IMR-90 (cell line): ENCODE data around the gene DUS4L. TPM values are rescaled to one million over a fixed set of nuclear protein-coding genes. Genes with fewer than 3 reads are reported as not detected.

Experiments used
- ATAC-seq: fragments of 200-7000 bp; cut with Tn5 transposase; 2 replicates; pipeline ENCODE4 v1.9.1; 2020; ENCODE audit warnings: low read depth, mild to moderate bottlenecking, moderate library complexity
- BruUV-seq: library from RNA; stranded (reverse); fragments of 400-500 nt; replicated peaks from 2 replicates; lab custom pipeline; 2021; lab: Mats Ljungman, UMichigan
- CTCF ChIA-PET: fragments of 300-600 bp; formaldehyde crosslinking; extraction: SDS; loops from one replicate; lab custom pipeline; 2021; ENCODE audit warnings: antibody characterized with exemption; lab: Yijun Ruan, JAX
- POLR2A ChIA-PET: fragments of 300-600 bp; sonication (Branson Sonifier 250); formaldehyde crosslinking; loops from one replicate; lab custom pipeline; 2022; ENCODE audit warnings: antibody characterized with exemption; ENCODE audit not compliant: unreplicated experiment; lab: Charles Lee
- DNase-seq: peaks from one replicate; pipeline ENCODE4 v3.0.0; 2013
- H2AFZ ChIP-seq: replicated peaks from 2 replicates; pipeline ENCODE3; 2013; ENCODE audit warnings: low read length, mild to moderate bottlenecking; ENCODE audit not compliant: poor library complexity
- H2AK5ac ChIP-seq: 2 replicates; pipeline ENCODE4 v1.6.1; 2013; ENCODE audit warnings: low read depth, low read length, inconsistent platforms
- H2AK9ac ChIP-seq: replicated peaks from 2 replicates; pipeline ENCODE3; 2013; ENCODE audit warnings: mild to moderate bottlenecking, low read depth, low read length, moderate library complexity; ENCODE audit not compliant: poor library complexity
- H2BK120ac ChIP-seq: 2 replicates; pipeline ENCODE4 v1.6.1; 2013; ENCODE audit warnings: low read depth, low read length, inconsistent platforms
- H2BK15ac ChIP-seq: 3 replicates; pipeline ENCODE4 v1.6.1; 2013; ENCODE audit warnings: low read depth, low read length, inconsistent platforms
- H2BK20ac ChIP-seq: 2 replicates; pipeline ENCODE4 v1.6.1; 2013; ENCODE audit warnings: low read depth, mild to moderate bottlenecking, inconsistent platforms, low read length, moderate library complexity
- H2BK5ac ChIP-seq: 2 replicates; pipeline ENCODE4 v1.6.1; 2013; ENCODE audit warnings: mild to moderate bottlenecking, low read depth, low read length, inconsistent platforms; ENCODE audit not compliant: poor library complexity, severe bottlenecking
- H3K14ac ChIP-seq: replicated peaks from 2 replicates; pipeline ENCODE4 v1.6.1; 2013; ENCODE audit warnings: low read depth, low read length, inconsistent platforms
- H3K18ac ChIP-seq: 2 replicates; pipeline ENCODE4 v1.6.1; 2013; ENCODE audit warnings: low read depth, low read length, control low read depth
- H3K23ac ChIP-seq: 2 replicates; pipeline ENCODE4 v1.6.1; 2013; ENCODE audit warnings: low read depth, low read length, inconsistent platforms
- H3K27ac ChIP-seq: 2 replicates; pipeline ENCODE4 v1.5.1; 2013; ENCODE audit warnings: mild to moderate bottlenecking, control low read depth, low read length; ENCODE audit not compliant: insufficient read depth
- H3K27me3 ChIP-seq: 2 replicates; pipeline ENCODE4 v1.6.1; 2013; ENCODE audit warnings: low read length; ENCODE audit not compliant: control insufficient read depth, insufficient read depth
- H3K36me3 ChIP-seq: 2 replicates; pipeline ENCODE4 v1.6.1; 2013; ENCODE audit warnings: low read length, mixed read lengths; ENCODE audit not compliant: control insufficient read depth, insufficient read depth
- H3K4ac ChIP-seq: 2 replicates; pipeline ENCODE4 v1.6.1; 2013; ENCODE audit warnings: low read depth, low read length, inconsistent platforms
- H3K4me1 ChIP-seq: 2 replicates; pipeline ENCODE4 v1.6.1; 2013; ENCODE audit warnings: low read length, mixed read lengths; ENCODE audit not compliant: control insufficient read depth, insufficient read depth
- H3K4me2 ChIP-seq: 2 replicates; pipeline ENCODE4 v1.6.1; 2013; ENCODE audit warnings: low read depth, mild to moderate bottlenecking, control low read depth, low read length, moderate library complexity
- H3K4me3 ChIP-seq: 2 replicates; pipeline ENCODE4 v1.5.1; 2013; ENCODE audit warnings: low read depth, mild to moderate bottlenecking, control low read depth, low read length, moderate library complexity; ENCODE audit not compliant: insufficient read depth
- H3K56ac ChIP-seq: 2 replicates; pipeline ENCODE4 v1.6.1; 2013; ENCODE audit warnings: low read length, inconsistent platforms; ENCODE audit not compliant: insufficient read depth; ENCODE audit errors: extremely low read depth
- H3K79me1 ChIP-seq, 2 experiments: 2 replicates each; pipeline ENCODE4 v1.6.1; 2013; ENCODE audit warnings: low read length in 2 of 2, inconsistent platforms in 1 of 2, low read depth in 1 of 2
- H3K9ac ChIP-seq: 2 replicates; pipeline ENCODE4 v1.6.1; 2013; ENCODE audit warnings: low read depth, low read length, control low read depth
- H3K9me1 ChIP-seq: 2 replicates; pipeline ENCODE4 v1.6.1; 2013; ENCODE audit warnings: low read length, inconsistent platforms; ENCODE audit not compliant: insufficient read depth
- H3K9me3 ChIP-seq: 2 replicates; pipeline ENCODE4 v1.6.1; 2013; ENCODE audit warnings: low read length; ENCODE audit not compliant: control insufficient read depth, insufficient read depth
- H4K20me1 ChIP-seq: 2 replicates; pipeline ENCODE4 v1.6.1; 2013; ENCODE audit warnings: low read length, inconsistent platforms; ENCODE audit not compliant: insufficient read depth
- H4K5ac ChIP-seq: 2 replicates; pipeline ENCODE4 v1.6.1; 2013; ENCODE audit warnings: mild to moderate bottlenecking, low read depth, low read length, control low read depth
- H4K8ac ChIP-seq, 2 experiments: 2 replicates each; pipeline ENCODE4 v1.6.1; 2013; ENCODE audit warnings: low read depth in 2 of 2, low read length in 2 of 2, control low read depth in 1 of 2, inconsistent platforms in 1 of 2
- H4K91ac ChIP-seq: 2 replicates; pipeline ENCODE4 v1.6.1; 2013; ENCODE audit warnings: low read depth, low read length, inconsistent platforms; ENCODE audit not compliant: insufficient read depth
- BHLHE40 ChIP-seq: fragments of 150-350 bp; IDR thresholded peaks from 2 replicates; pipeline ENCODE4 v1.6.1; 2016; ENCODE audit warnings: mild to moderate bottlenecking, low read depth, low read length
- CEBPB ChIP-seq: IDR thresholded peaks from 2 replicates; pipeline ENCODE4 v1.6.1; 2012; ENCODE audit warnings: low read depth, low read length, improper control_type of control experiment
- NFE2L2 ChIP-seq: fragments of 150-350 bp; IDR thresholded peaks from 2 replicates; pipeline ENCODE4 v1.6.1; 2016; ENCODE audit warnings: low read depth, mild to moderate bottlenecking, low read length
- POLR2A ChIP-seq: IDR thresholded peaks from 2 replicates; pipeline ENCODE4 v1.6.1; 2012; ENCODE audit warnings: mild to moderate bottlenecking, low read depth, low read length
- RCOR1 ChIP-seq: IDR thresholded peaks from 2 replicates; pipeline ENCODE4 v1.6.1; 2012; ENCODE audit warnings: mild to moderate bottlenecking, low read length, improper control_type of control experiment; ENCODE audit not compliant: insufficient replicate concordance
- WGBS, 2 experiments: methylation state at CpG; one replicate each; pipeline versions ENCODE4 v1.1.5 to v1.1.7; 2013; ENCODE audit warnings: missing lambda C conversion rate in 2 of 2; ENCODE audit not compliant: insufficient read length in 1 of 2; ENCODE audit errors: extremely low coverage in 2 of 2; 5-methylcytosine and 5-hydroxymethylcytosine counted together
- dilution Hi-C: fragments of 300-500 bp; cut with HindIII; formaldehyde crosslinking; loops from one replicate; pipeline ENCODE4 v1.14.3; 2018; ENCODE audit warnings: low sequenced_read_pairs; ENCODE audit not compliant: unreplicated experiment
- in situ Hi-C: fragments of 300-500 bp; cut with MboI; formaldehyde crosslinking; loops from 3 replicates; pipeline ENCODE4 v1.14.3; 2019; ENCODE audit warnings: low sequenced_read_pairs, inconsistent platforms, mixed read lengths
- intact Hi-C: fragments of 100-400 bp; cut with micrococcal nuclease; formaldehyde crosslinking; loops from 2 replicates; pipeline ENCODE4 v1.10.0; 2022
- polyA plus RNA-seq, 3 experiments: library from polyadenylated mRNA; depleted of rRNA; stranded (reverse); fragments of >200 nt; gene quantifications; 2 replicates each; pipeline ENCODE4 v1.2.3, GENCODE V29; 2012; ENCODE audit warnings: low replicate concordance in 1 of 3
- total RNA-seq: library from RNA; depleted of rRNA; stranded (reverse); fragments of >200 nt; gene quantifications from 2 replicates; pipeline ENCODE4 v1.2.3, GENCODE V29; 2012

Gene DUS4L
- total and polyA plus RNA-seq, 2 of the 4 experiments (the other 2 are of a cell fraction): 4.2 to 6.6 TPM

DNA sequence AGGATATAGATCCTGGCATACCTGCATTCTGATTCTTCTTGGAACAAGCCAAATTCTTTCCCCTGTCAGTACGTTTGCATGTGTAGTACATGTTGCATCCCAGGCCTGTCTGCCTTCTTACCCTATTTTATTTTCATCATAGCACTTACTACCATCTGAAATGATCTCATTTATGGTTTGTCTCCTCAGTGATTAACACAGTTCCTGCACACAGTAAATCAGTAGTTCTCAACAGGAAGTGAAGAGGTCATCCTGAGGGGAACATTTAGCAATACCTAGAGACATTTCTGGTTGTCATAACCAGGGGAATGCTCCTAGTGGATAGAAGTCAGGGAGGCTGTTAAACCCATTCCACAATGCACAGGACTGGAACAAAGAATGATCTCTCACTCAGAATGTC lies 58.7 kb downstream of the DUS4L start:
- intact Hi-C loops: no loop called here
- WGBS, 2 experiments: no CpG with 5 or more reads among the region's 1 CpG
- CTCF ChIA-PET: no interaction called here
- H3K9ac ChIP-seq: no peak overlapping the region
- H3K23ac ChIP-seq: no peak overlapping the region
- POLR2A ChIA-PET: no interaction called here
- H3K27ac ChIP-seq: no peak overlapping the region
- in situ Hi-C loops: no loop called here
- dilution Hi-C loops: no loop called here
- no peak overlapping the region for H3K18ac ChIP-seq
- no peaks in the 10 kb centered on the region for H3K9me3 ChIP-seq
- DNase-seq: peak; percentile 81
- peaks cover 2% of the 10 kb centered on the region; the same call in 1 of the 2 replicates for H3K4me1 ChIP-seq
- H4K91ac ChIP-seq: no peak overlapping the region
- H2BK120ac ChIP-seq: no peak overlapping the region
- no peak overlapping the region for H4K5ac ChIP-seq
- H3K4me2 ChIP-seq: no peak overlapping the region
- no peak overlapping the region for H2AK9ac ChIP-seq
- no peak overlapping the region for H4K8ac ChIP-seq
- no peaks in the 10 kb centered on the region for H4K20me1 ChIP-seq
- no peak overlapping the region for H2AFZ ChIP-seq
- no TSS peak for BruUV-seq
- H3K27me3 ChIP-seq: no peaks in the 10 kb centered on the region
- no peaks in the 10 kb centered on the region for H3K79me1 ChIP-seq
- TF ChIP-seq RCOR1 (no peak), POLR2A (no peak), CEBPB (peak; percentile 93), BHLHE40 (no peak), NFE2L2 (no peak)
- no peaks in the 10 kb centered on the region for H3K9me1 ChIP-seq
- no peak overlapping the region for H2BK15ac ChIP-seq
- H3K36me3 ChIP-seq: 0 out of 2 replicates have a peak, but pooled peaks cover 1% of the 10 kb centered on the region
- H2BK20ac ChIP-seq: no peak overlapping the region
- ATAC-seq: peak; percentile 56
- no peak overlapping the region for H3K56ac ChIP-seq
- H2BK5ac ChIP-seq: no peak overlapping the region
- no peak overlapping the region for H3K4me3 ChIP-seq
- no peak overlapping the region for H3K14ac ChIP-seq
- H3K4ac ChIP-seq: no peak overlapping the region
- no peak overlapping the region for H2AK5ac ChIP-seq
